HG03159 (cell line): Measurements from ENCODE around the gene PIP5K1B.
"Not testable (repeated sequence)": the region's sequence is repeated elsewhere in the genome, so short reads cannot be mapped to it uniquely, and the experiment has no call there.

ENCODE experiments used
- ATAC-seq: cut with Tn5 transposase; IDR thresholded peaks from one replicate; pipeline ENCODE4 v1.9.1; 2021; ENCODE audit warnings: mild to moderate bottlenecking, moderate library complexity; ENCODE audit not compliant: unreplicated experiment

The PIP5K1B gene

DNA sequence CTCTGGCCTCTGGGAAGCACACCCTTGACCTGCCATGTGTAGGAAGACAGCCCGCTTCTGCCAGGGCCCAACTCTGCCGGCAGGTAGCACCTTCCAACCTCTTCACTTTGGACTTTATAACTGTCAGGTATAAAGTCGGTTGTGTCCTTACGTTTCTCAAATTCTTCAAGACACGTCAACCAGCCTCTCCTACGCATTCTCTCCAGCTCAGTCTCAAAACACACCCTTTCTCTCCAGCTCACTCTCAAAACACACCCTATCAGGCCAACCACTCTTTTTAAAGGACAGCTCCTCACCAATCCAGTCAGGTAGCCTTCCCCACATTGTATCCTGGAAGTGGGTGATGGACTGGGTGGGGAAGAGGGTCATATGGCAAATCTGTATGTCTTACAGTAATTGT lies 344.1 kb downstream of the PIP5K1B start:
- ATAC-seq: no peak

DNA sequence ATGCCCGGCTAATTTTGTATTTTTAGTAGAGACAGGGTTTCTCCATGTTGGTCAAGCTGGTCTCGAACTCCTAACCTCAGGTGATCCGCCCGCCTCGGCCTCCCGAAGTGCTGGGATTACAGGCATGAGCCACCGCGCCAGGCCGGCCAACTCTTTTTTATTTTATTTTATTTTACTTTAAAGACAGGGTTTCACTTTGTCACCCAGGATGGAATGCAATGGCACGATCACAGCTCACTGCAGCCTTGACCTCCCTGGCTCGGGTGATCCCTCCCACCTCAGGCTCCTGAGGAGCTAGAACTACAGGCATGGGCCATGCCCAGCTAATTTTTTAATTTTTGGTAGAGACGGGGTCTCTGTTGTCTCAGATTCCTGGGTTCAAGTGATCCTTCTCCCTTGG lies 345.9 kb downstream of the PIP5K1B start:
- ATAC-seq: not testable (repeated sequence)

DNA sequence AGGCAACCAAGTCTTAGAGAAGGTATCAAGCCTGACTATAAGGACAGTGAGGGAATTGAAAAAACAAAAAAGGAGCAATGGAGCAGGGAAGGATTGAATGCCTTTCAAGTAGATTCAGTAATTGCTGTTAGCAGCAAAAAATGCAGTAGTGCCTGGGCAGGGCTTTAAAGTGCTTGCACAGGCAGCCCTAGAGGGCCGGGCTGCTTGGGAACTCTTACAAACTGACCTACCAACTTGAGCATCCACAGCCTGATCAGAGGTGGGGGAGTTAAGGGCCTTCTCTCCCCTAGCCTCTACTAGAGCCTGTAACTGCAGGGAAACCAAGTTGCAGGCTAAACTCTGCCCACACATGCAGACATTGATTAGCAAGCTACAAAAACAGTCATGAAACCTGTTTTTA lies 349.9 kb downstream of the PIP5K1B start:
- ATAC-seq: no peak

DNA sequence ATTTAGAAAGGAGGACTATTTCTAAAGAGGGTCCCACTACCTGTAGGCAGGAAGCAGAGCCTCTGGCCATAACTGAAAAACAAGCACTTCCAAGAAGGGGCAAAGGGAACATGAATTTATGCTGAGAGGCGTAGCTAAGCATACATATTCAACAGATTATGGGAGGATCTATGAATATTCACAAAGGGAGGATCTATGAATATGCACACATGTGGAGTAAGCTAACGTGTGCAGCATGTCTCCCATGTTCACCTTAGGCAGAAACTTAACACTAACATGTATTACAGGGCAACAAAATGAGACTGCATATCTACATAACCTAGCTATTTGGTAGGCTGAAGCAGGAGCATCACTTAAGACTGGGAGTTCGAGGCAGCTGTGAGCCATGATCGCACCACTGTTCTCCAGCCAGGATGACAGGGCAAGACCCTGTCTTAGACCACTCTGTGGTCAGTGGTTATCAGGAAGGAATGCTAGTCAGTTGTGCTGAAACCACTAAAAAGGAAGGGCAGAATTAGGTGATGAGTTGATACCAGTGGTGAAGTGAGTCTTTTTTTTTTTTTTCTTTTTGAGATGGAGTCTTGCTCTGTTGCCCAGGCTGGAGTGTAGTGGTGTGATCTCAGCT lies 351.3 kb downstream of the PIP5K1B start:
- no peak for ATAC-seq

DNA sequence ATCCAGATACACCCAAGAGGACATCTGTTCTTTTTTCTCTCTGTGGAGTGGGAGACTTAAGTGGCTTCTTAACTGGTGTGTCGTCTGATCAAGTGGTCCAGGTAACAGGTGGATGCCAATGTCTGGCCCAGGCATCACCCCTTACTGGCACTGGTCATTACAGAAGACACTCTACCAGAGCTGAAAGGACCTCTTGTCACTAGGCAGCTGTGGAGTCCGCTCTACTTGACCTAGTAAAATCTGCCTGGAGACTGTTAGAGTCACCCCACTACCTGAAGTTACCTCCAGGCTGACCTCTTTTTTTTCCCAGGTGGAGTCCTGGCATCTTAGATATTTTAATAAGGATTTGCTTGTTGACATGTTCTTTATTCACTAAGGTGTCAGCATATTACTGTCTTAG lies 353.1 kb downstream of the PIP5K1B start:
- no peak for ATAC-seq
